GM12892 (cell line): ENCODE results near the gene PIWIL4.
"Not testable (repeated sequence)": the region's sequence is repeated elsewhere in the genome, so short reads cannot be mapped to it uniquely, and the experiment has no call there.

ENCODE experiments used
- DNase-seq: peaks from one replicate; pipeline ENCODE4 v3.0.0; 2011; ENCODE audit not compliant: insufficient read length
- FAIRE-seq: peaks from 2 replicates; lab custom pipeline; 2011; peaks lifted over from hg19 to GRCh38; lab: Jason Lieb, UNC
- POLR2A ChIP-seq: IDR thresholded peaks from 2 replicates; pipeline ENCODE4 v1.6.1; 2011; ENCODE audit warnings: low read depth, low read length, control low read depth
- POLR2AphosphoS5 ChIP-seq: IDR thresholded peaks from 2 replicates; pipeline ENCODE4 v1.6.1; 2011; ENCODE audit warnings: low read depth, low read length, control low read depth
- TAF1 ChIP-seq: IDR thresholded peaks from 2 replicates; pipeline ENCODE4 v1.6.1; 2011; ENCODE audit warnings: low read depth, mild to moderate bottlenecking, control low read depth, low read length, borderline replicate concordance

Gene PIWIL4

DNA sequence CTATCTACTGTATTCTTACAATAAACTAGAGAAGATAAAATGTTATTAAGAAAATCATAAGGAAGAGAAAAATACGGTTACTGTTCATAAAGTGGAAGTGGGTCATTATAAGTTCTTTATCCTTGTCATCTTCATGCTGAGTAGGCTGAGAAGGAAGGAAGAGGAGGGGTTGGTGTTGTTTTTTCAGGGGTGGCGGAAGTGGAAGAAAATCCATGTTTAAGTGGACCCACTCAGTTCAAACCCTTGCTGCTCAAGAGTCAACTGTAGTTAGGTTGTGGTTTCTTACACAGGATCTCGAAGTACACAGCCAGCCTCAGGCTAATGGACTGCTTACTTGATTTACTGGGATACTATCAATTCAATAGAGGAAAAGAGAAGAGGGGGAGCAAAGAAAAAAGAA, 63.1 kb downstream of the PIWIL4 start:
- no peak for DNase-seq
- TF ChIP-seq POLR2A (no peak), POLR2AphosphoS5 (no peak), TAF1 (no peak)
- peak; percentile 48 for FAIRE-seq

DNA sequence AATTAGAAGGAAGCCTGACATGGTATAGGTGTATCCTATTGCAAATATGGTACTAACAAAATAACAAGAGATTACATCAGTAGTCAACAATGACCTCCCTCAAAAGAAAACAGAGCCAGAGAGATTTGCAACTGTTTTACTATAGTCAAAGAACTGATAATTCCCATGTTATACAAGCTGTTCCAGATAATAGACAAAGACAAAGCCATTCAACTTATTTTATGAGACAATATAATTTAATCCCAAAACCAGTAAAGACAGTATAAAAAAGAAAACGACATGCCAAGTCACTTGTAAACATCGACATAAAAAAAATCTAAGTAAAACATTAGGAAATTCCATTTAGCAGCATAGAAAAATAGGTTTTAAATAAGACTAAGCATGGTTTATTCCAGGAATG, 65.2 kb downstream of the PIWIL4 start:
- TF ChIP-seq TAF1: no peak
- no peak for TF ChIP-seq POLR2A
- no peak for TF ChIP-seq POLR2AphosphoS5
- no peak for FAIRE-seq

GRCh38 chr11:94635072-94635471, 67.9 kb downstream of the PIWIL4 start:
- DNase-seq (no peak), FAIRE-seq (no peak)
- TF ChIP-seq TAF1 (no peak), POLR2AphosphoS5 (no peak), POLR2A (no peak)

More for the DNA sequence above, 65.2 kb downstream of the PIWIL4 start:
- DNase-seq: no peak

DNA sequence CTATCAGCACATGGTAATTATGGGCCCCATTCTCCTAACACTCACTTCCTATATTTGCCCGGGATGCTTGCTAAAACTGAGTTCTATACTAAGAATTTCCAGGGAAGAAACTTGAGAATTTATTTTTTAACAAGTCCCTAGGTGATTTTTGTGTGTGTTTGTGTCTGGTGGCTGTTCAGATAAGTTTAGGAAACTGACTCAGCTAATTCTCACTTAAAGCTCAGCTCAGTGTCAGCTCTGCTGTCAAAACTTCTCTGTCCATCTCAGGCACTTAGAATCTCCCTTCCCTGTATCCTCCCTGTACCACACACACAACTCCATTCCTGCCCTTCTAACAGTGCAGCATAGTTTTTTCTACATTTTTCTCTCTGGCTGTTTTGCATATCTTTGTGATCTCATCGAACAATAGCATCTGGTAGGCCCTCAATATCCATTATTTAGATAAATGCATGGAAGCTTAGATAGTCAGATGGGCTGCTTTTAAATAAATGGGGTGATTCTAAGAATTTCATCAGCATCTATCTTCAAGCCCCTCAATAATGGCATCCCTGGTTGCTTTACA, 69.3 kb downstream of the PIWIL4 start:
- FAIRE-seq (no peak), DNase-seq (no peak)
- no peak for TF ChIP-seq POLR2A
- TF ChIP-seq TAF1: no peak
- TF ChIP-seq POLR2AphosphoS5: no peak

DNA sequence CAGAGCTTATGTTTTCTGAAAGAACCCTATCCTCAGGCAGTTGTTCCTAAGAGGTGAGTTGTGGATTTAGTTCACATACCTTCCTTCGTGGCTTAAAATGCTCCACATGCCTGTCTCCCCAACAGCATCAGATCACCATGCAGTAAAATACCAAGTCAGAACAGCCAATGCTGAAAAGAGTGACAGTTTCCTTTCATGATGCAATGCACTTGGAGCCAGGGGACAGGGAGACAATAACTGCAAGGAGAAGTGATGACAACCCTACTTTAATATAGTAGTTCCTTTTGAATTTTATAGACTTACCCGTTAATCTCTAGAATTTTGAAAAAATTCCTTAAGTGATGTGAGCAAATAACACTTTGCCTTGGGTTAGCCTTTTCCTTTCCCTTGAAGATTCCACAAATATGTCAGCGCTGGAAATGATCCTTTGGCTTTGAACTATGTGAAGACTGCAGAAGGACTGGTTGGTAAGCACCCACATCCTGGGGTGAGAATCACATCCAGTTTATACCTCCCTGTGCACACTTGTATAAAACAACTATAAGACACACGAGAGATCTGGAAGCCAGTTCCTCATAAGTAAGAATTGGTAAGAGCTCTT, 71.2 kb downstream of the PIWIL4 start:
- FAIRE-seq (no peak), DNase-seq (no peak)
- no peak for TF ChIP-seq POLR2A
- no peak for TF ChIP-seq TAF1
- no peak for TF ChIP-seq POLR2AphosphoS5

DNA sequence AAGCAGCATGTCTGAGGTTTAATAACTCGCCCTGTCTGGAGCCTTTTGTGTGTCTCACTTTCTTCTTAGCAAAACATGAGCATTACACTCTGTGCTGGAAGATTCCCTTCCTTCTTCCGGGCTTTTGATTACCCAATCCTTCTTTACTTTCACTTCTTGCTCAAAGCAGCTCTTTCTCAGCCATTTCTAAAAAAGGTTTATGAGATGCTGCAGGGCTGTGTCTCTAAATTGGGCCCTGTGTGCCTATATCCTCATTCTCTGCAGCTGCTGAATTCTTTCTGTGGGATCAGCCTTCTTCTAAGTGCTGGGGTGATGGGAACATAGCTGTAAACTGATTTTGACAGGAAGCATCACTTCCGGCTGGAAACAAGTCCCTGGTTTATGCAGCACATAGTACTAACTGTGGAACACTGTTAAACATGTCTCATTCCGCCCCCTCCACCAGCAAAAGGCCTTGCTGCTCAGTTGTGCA, 71.8 kb downstream of the PIWIL4 start:
- no peak for DNase-seq
- FAIRE-seq: peak; percentile 75
- TF ChIP-seq TAF1 (no peak), POLR2A (no peak), POLR2AphosphoS5 (no peak)

DNA sequence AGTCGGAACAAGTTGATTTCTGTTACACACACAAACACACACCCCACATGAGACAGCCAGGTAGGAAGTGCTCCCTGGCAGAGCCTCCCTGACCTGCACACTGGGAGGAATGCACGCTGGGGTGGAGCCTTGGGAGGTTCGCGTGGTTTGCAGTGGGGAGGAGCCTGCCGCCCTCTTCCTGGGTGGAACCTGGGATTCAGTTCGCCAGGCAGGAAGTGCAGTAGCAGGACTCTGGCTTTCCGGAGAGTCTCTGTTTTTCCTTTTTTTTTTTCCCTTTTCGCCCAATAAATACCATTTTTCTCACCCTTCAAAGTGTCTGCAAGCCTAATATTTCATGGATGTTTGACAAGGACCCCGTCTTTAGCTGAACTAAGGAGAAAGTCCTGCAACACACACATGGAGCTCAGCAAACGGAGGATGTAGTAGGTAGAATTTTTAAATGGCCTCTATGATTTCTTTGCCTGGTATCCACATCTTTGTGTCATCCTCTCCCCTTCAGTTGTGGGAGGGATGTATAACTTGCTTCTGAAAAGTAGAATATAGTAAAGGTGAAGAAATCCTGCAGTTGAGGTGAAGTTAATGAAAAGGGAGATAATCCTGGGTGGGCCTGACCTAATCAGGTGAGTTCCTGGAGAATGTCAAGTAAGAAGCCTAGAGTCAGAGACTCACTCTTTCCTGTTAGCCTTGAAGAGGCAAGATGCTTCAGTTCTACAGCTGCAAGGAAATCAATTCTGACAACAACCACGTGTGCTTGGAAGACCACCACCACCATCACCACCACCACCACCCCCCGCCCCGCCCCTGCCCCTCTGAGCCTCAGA, 72.9 kb downstream of the PIWIL4 start:
- DNase-seq (no peak), FAIRE-seq (no peak)
- TF ChIP-seq POLR2A (no peak), POLR2AphosphoS5 (no peak), TAF1 (no peak)

- TF ChIP-seq POLR2AphosphoS5 (no peak), POLR2A (no peak), TAF1 (no peak)
- FAIRE-seq (no peak), DNase-seq (no peak)
Measured at GRCh38 chr11:94641167-94641761, 74.1 kb downstream of the PIWIL4 start.

GRCh38 chr11:94643186-94643585, 76.0 kb downstream of the PIWIL4 start:
- DNase-seq, FAIRE-seq: not testable (repeated sequence)

DNA sequence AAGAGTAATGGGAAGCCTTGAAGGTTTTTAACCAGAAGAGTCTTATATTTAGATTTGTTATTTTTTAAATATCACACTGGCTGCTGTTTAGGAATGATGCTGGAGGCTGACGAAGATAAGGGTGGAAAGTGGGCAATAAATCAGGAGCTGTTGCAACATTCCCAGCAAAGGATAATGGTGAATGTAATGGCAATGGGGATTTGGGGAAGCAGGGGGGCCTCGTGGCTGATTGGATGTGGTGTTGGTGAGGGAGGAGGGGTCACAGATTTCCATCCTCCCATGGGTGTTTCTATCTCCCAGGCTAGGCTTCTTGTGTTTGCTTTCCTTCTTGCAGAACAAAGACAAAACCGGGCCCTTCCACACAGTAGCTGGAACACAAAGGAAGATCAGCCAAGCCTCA, 80.8 kb downstream of the PIWIL4 start:
- no peak for DNase-seq
- no peak for TF ChIP-seq POLR2AphosphoS5
- no peak for TF ChIP-seq TAF1
- FAIRE-seq: no peak

DNA sequence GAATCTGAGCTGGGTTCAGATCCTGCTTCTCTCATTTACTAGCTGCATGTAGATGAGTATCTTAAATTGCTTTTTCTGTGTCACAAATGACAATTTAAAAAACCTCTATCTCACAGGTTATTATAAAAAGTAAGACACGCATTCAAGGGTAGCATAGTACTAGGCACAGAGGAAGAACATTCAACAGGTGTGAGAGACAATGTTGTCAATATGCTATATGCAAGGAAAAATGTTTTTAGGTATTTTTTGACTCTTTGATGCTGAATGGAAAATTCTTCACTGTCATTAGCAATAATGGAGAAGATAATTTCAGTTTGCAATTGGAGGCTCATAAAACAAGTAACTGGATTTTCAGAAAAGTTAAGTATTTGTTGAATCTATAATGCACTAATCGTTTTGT, 81.6 kb downstream of the PIWIL4 start:
- DNase-seq: no peak
- TF ChIP-seq TAF1 (no peak), POLR2A (no peak), POLR2AphosphoS5 (no peak)
- no peak for FAIRE-seq
